Measurements from ENCODE around the gene CRIP1.

CRIP1 gene

DNA sequence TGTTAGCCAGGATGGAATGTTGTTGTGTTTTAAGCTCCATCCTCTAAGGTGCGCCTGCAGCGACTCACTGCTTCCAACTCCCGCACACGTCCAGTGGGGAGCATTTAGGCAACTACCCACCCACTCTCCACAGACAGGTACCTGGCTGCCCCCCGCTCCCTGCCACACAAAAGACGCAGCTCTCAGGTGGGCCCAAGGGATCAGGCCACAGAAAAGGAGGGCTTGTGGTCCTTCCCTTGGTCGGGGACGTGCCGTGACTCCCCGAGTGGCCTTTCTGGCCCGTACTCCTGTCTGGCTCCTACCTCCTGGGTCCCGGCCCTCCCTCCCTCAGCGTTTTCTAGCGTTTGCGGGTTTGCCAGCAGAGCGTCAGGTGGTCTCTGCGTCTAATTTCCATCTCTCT lies 20.6 kb downstream of the CRIP1 start:
- no peak for DNase-seq (ENCODE audit: low read depth in 1 of 2, low spot score in 1 of 2)
- TF ChIP-seq JUND (IDR thresholded peaks at IDR 0.05; ENCODE audit: low read depth): no peak
- in situ Hi-C loops (cut with HindIII; ENCODE audit: low pct_unique_long_range_greater_than_20kb, low sequenced_read_pairs): no loop called here

DNA sequence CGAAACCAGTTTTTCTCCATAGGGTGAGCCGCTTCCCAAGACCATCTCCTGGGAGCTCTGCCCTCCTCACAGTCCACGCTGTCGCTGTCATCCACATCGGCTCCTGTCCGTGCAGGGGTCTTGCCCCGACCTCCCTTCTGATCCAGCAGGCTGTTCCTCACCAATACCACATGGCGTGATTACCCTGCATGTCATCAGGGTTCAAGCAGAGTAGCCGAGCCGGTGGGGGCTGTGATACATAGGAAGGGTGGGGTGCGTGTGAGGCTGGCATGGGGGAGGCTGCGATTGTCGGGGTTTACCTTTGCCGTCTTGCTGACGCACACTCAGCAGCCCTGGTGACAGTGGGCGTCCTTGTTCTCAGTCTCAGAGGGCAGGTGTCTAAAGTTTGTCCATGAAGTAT lies 21.4 kb downstream of the CRIP1 start:
- no peak for TF ChIP-seq JUND (IDR thresholded peaks at IDR 0.05; ENCODE audit: low read depth)

DNA sequence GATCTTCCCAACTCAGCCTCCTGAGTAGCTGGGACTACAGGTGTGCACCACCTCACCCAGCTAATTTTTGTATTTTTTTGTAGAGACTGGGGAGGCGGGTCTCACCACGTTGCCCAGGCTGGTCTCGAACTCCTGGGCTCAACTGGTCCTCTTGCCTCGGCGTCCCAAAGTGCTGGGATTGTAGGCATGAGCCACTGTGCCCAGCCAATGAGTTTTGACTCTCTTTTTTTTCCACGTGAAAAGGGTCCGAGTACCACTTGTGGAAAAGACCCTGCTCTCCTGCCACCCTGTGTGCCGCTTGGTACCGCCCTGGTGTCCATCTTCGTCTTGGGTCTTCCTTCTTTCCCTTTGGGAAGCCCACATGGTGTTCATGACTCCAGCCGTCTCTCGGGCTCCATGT lies 21.9 kb downstream of the CRIP1 start:
- in situ Hi-C loops (cut with HindIII; ENCODE audit: low pct_unique_long_range_greater_than_20kb, low sequenced_read_pairs): no loop called here
- DNase-seq (ENCODE audit: low read depth in 1 of 2, low spot score in 1 of 2): no peak
- no peak for TF ChIP-seq JUND (IDR thresholded peaks at IDR 0.05; ENCODE audit: low read depth)

More for the DNA sequence above, 21.4 kb downstream of the CRIP1 start:
- DNase-seq (ENCODE audit: low read depth in 1 of 2, low spot score in 1 of 2): no peak
- in situ Hi-C loops (cut with HindIII; ENCODE audit: low pct_unique_long_range_greater_than_20kb, low sequenced_read_pairs): no loop called here

DNA sequence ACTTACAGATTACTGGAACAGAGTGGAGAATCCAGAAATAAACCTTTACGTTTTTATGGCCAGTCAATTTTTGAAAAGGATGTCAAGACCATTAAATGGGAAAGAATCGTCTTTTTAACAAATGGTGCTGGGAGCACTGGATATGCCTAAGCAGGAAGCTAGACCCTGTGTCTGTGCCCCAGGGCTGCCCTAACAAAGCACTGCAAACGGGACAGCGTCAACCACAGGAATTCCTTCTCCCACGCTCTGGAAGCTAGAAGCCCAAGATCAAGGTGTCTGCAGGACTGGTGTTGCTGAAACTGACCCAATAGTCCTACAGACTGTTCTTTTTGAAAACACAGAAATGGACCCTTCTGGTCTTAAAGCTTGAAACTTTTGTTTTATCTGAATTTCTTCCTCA lies 30.4 kb downstream of the CRIP1 start:
- in situ Hi-C loops (cut with HindIII; ENCODE audit: low pct_unique_long_range_greater_than_20kb, low sequenced_read_pairs): no loop called here
- peak in 1 of 2 experiments; percentile 85 for DNase-seq (ENCODE audit: low read depth in 1 of 2, low spot score in 1 of 2)
- no peak for TF ChIP-seq JUND (IDR thresholded peaks at IDR 0.05; ENCODE audit: low read depth)

DNA sequence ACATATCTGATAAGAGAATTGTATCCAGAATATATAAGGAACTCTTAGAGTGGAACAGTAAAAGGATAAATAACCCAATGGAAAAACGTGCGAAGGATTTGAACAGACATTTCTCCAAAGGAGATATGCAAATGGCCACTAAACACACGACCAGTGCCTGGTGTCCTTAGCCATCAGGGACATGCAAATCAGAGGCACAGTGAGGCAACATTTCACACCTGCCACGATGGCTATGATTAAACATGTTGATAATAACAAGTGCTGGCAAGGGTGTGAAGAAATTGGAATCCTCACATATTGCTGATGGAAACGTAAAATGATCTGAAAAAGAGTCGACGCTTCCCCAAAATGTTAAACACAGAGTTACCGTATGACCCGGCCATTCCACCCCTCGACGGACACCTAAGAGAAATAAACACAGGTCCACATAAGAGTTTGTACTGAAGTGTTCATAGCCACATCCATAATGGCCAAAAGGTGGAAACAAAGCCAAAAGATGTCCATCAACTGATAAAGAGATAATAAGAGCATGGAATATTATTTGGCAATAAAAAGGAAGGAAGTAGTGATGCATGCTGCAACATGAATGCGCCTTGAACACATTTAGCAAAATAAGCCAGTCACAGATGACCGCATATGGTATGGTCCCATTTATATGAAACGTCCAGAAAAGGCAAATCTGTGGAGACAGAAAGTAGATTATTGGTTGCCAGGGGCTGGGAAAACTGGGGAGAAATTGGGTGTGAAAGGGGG lies 33.4 kb downstream of the CRIP1 start:
- in situ Hi-C loops (cut with HindIII; ENCODE audit: low pct_unique_long_range_greater_than_20kb, low sequenced_read_pairs): no loop called here
- TF ChIP-seq JUND (IDR thresholded peaks at IDR 0.05; ENCODE audit: low read depth): no peak
- DNase-seq (ENCODE audit: low read depth in 1 of 2, low spot score in 1 of 2): no peak

DNA sequence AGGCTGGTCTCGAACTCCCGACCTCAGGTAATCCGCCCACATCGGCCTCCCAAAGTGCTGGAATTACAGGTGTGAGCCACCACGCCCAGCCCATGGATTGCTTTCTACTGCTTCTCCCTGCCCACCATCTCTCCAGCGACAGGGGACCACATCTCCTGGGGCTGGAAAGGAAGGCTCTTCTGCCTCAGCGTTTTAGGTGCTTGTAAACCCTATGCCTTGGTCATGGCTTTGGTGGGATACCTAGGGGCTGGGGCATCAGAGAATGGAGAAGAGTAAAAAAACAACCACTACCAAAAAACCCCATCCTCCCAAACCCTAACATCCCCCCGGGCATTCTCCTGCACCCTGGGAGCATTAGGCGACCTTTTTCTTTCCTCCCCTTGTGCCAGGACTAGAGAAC lies 38.6 kb downstream of the CRIP1 start:
- DNase-seq (ENCODE audit: low read depth in 1 of 2, low spot score in 1 of 2): no peak
- in situ Hi-C loops (cut with HindIII; ENCODE audit: low pct_unique_long_range_greater_than_20kb, low sequenced_read_pairs): no loop called here
- no peak for TF ChIP-seq JUND (IDR thresholded peaks at IDR 0.05; ENCODE audit: low read depth)

DNA sequence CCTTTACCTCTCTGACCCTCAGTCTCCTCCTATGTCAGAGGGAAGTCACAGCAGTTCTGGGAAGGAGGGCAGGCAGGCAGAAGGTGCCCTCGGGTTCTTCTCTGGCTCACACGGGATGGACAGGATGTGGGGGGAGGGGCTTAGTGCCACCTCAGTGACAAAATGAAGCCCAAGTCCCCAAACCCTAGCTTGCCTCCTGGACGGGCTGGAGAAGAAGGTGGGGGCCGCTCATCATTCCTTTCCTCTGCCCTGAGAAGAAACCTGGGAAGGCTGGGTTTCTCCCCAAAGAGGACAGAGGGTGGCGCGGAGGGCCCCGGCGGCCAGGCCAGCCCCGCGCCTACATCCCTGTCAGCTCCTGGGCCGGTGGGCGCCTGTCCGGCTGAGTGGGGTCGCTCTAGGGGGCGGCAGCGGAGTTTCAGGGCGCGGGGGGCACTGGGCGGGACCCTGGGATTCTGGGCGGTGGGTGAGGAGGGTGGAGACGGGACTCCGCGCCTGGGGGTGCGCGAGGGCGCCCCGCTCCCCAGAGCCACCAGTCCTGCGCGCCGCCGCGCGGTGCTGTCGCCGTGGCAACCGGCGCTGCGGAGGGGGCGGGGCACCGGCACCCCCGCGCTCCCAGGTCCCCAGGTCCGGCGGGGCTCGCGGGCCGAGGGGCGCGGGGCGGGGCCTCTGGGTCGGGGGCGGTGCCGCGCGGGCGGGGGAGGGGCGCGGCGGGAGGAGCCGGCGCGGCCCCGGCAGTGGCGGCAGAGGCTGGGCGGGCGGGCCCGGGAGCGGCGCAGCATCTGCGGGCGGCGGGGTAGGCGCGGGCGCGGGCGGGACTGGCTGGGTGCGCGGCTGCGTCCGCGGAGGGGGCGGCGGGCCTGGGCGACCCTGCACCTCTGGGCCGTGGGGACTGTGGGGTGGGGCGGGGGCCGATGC lies 39.4 kb downstream of the CRIP1 start, which contains the start of gene TMEM121:
Gene TMEM121, plus strand, starts transcription at position 723 of the 915 bp plus-strand sequence. CDS start 2,252 bp downstream, outside the sequence.
- peak; percentile 55 to 68 for DNase-seq (ENCODE audit: low read depth in 1 of 2, low spot score in 1 of 2)
- in situ Hi-C loops (cut with HindIII; ENCODE audit: low pct_unique_long_range_greater_than_20kb, low sequenced_read_pairs): no loop called here
- TF ChIP-seq JUND (IDR thresholded peaks at IDR 0.05; ENCODE audit: low read depth): no peak

DNA sequence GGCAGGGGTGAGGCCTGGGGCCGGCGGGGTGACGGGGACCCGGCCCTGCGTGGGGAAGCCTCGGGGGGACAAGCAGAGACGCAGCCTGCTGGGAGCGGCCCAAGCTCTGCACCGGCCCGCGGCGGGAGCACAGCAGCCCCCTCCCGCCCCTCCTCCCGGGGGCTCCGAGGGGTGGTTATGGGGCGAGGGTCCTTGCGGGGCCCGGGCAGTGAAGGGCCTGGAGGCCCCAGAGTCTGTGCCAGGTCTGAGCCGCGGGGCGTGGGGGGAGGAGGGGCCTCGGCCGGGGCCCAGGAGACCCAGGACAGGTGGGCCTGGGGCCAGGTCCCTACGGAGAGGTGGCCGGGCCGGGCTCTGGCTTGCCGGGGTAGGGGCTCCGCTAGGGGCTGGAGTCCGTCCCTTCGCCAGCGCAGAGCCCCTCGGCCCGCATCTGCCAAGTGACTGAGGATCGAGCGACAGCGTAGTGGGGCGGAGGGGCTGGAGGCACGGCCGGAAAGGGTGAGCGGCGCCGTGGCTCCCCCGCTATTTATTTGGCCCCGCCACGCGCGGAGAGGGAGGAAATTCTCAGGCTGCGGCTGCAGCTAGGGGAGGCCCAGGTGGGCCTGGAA lies 40.2 kb downstream of the CRIP1 start:
- in situ Hi-C loops (cut with HindIII; ENCODE audit: low pct_unique_long_range_greater_than_20kb, low sequenced_read_pairs): no loop called here
- no peak for DNase-seq (ENCODE audit: low read depth in 1 of 2, low spot score in 1 of 2)

DNA sequence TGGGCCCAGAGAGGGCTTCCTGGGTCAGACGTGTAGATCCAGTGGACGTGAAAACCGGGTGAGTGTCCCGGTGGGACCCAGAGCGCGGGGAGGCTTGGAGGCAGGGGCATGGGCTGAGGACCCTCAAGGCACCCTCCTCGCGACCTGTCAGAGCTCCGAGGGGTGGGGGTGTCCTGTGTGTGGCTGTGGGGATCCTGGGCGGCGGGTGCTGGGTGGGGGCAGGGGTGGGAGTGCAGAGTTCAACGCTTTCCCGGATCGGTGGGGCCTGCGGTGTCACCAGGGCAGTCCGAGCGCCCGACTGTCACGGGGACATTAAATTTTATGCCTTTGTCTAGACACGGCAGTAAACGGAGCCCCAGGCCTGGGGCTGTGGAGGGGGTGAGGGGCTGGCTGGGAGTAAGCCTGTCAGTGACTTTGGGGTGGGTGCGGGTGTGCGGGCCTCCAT lies 40.7 kb downstream of the CRIP1 start:
- no peak for DNase-seq (ENCODE audit: low read depth in 1 of 2, low spot score in 1 of 2)
- no peak for TF ChIP-seq JUND (IDR thresholded peaks at IDR 0.05; ENCODE audit: low read depth)
- in situ Hi-C loops (cut with HindIII; ENCODE audit: low pct_unique_long_range_greater_than_20kb, low sequenced_read_pairs): no loop called here

More for the DNA sequence above, 40.2 kb downstream of the CRIP1 start:
- no peak for TF ChIP-seq JUND (IDR thresholded peaks at IDR 0.05; ENCODE audit: low read depth)

DNA sequence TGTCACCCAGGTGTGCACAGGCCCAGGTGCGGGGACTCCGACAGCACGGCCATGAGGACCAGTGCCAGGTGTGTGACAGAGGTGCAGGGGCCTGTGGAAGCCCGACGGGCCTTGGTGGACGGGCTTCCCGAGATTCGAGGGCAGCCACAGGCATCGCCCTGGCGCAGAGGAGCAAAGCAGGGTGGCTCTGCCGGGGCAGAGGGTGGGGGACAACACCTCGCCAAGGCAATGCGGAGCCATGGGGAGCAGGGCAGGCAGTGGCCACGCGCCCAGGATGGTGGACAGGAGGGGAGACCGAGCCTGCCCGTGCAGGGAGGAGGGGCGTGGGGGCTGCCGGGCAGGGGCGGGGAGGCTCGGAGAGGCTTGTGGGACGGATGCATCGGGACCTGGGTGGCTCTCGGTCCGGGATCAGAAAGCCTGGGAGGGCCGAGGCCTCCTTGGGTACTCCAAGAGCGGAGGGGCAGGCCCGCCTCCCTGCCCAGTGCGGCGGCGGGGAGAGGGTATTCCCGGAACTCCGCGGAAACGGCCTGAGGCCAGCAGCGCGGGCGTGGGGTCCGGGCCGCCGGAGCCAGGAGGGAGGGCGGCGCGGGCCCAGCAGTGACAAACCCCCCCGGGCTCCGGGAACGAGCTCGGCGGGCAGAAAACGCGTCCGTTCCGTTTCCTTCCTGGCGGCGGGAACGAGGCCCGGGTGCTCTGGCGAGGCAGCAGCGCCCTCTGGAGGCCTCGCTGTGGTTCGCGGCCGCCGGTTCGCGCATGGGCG lies 41.3 kb downstream of the CRIP1 start:
- DNase-seq (ENCODE audit: low read depth in 1 of 2, low spot score in 1 of 2): peak; percentile 84 to 99

DNA sequence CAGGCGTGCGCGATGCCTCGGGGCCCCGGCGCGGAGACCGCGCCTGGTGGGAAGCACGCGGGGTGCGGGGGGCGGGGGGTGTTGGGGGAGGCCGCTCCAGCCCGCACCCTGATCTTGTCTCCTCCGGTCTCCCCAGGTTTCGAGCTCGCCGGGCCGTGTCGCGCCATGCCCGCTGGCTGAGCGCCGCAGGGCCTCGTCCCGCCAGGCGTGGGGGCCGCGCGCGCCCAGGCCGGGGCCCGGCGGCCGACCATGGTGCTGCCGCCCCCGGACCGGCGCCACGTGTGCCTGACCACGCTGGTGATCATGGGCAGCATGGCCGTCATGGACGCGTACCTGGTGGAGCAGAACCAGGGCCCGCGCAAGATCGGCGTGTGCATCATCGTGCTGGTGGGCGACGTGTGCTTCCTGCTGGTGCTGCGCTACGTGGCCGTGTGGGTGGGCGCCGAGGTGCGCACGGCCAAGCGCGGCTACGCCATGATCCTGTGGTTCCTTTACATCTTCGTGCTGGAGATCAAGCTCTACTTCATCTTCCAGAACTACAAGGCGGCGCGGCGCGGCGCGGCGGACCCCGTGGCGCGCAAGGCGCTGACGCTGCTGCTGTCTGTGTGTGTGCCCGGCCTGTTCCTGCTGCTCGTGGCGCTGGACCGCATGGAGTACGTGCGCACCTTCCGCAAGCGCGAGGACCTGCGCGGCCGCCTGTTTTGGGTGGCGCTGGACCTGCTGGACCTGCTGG lies 42.1 kb downstream of the CRIP1 start:
- no peak for TF ChIP-seq JUND (IDR thresholded peaks at IDR 0.05; ENCODE audit: low read depth)
- in situ Hi-C loops (cut with HindIII; ENCODE audit: low pct_unique_long_range_greater_than_20kb, low sequenced_read_pairs): no loop called here
- DNase-seq (ENCODE audit: low read depth in 1 of 2, low spot score in 1 of 2): no peak

More for the DNA sequence above, 41.3 kb downstream of the CRIP1 start:
- in situ Hi-C loops (cut with HindIII; ENCODE audit: low pct_unique_long_range_greater_than_20kb, low sequenced_read_pairs): no loop called here
- no peak for TF ChIP-seq JUND (IDR thresholded peaks at IDR 0.05; ENCODE audit: low read depth)

DNA sequence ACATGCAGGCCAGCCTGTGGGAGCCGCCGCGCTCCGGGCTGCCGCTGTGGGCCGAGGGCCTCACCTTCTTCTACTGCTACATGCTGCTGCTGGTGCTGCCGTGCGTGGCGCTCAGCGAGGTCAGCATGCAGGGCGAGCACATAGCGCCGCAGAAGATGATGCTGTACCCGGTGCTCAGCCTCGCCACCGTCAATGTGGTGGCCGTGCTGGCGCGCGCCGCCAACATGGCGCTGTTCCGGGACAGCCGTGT lies 42.6 kb downstream of the CRIP1 start:
- no peak for TF ChIP-seq JUND (IDR thresholded peaks at IDR 0.05; ENCODE audit: low read depth)
- in situ Hi-C loops (cut with HindIII; ENCODE audit: low pct_unique_long_range_greater_than_20kb, low sequenced_read_pairs): no loop called here
- no peak for DNase-seq (ENCODE audit: low read depth in 1 of 2, low spot score in 1 of 2)

Measured in T47D (cell line).